ENCODE measurements around the gene CCNE1. TPM values are rescaled to one million over a fixed set of nuclear protein-coding genes. Genes with fewer than 3 reads are reported as not detected.

CCNE1 gene
- polyA plus RNA-seq, 3 donors, result 1.7 TPM; not detected in 2

GRCh38 chr19:29787281-29787680 is 24.5 kb upstream of the CCNE1 start:
- peaks cover 0 to 5% (median 3%) of the 10 kb centered on the region in 7 donors for H3K9me3 Mint-ChIP-seq
- Histone ChIP-seq H4K20me1 (ENCODE audit: insufficient read depth, low read length) (no peaks in the 10 kb centered on the region), H3K36me3 (replicated peaks in 1 of 2; ENCODE audit: control insufficient read depth in 1 of 2, insufficient read depth in 2 of 2, low read length in 2 of 2) (no peaks in the 10 kb centered on the region), H3K4me1 (ENCODE audit: control insufficient read depth in 1 of 2, insufficient read depth in 2 of 2, low read length in 2 of 2) (no peaks in the 10 kb centered on the region), H2AFZ (ENCODE audit: insufficient read depth, low read depth, low read length, poor library complexity, severe bottlenecking) (no peak overlapping the region), H3K9me3 (replicated peaks in 1 of 2; ENCODE audit: control insufficient read depth in 1 of 2, insufficient read depth in 1 of 2, low read length in 2 of 2) (no peaks in the 10 kb centered on the region), H3K79me2 (ENCODE audit: insufficient read depth, low read length) (no peaks in the 10 kb centered on the region), H3K9ac (ENCODE audit: insufficient read depth, low read length, poor library complexity, severe bottlenecking) (no peak overlapping the region), H3K27ac (ENCODE audit: low read depth in 1 of 2, low read length in 2 of 2) (no peak overlapping the region), H3K4me3 (replicated peaks in 1 of 3; ENCODE audit: low read depth in 2 of 3, low read length in 3 of 3) (no peak overlapping the region), H3K27me3 (ENCODE audit: control insufficient read depth in 2 of 2, insufficient read depth in 2 of 2, low read length in 2 of 2) (no peaks in the 10 kb centered on the region), H3K4me2 (replicated peaks; ENCODE audit: extremely low read depth, low read length, poor library complexity, severe bottlenecking) (no peak overlapping the region)
- TF ChIP-seq CTCF (IDR thresholded peaks at IDR 0.05), result no peak
- no CpG with 5 or more reads among the region's 4 CpGs for WGBS (ENCODE audit: insufficient coverage)
- H3K36me3 Mint-ChIP-seq, result no peaks in the 10 kb centered on the region
- intact Hi-C loops (cut with micrococcal nuclease), result no loop called here
- peaks cover 4% of the 10 kb centered on the region for H3K4me1 Mint-ChIP-seq
- DNase-seq, result no peak
- H3K27me3 Mint-ChIP-seq (ENCODE audit: low read depth in 3 of 3), result peaks cover 0 to 2% (median 0%) of the 10 kb centered on the region in 3 donors
- no peak overlapping the region for H3K4me3 Mint-ChIP-seq
- no peak overlapping the region for H3K27ac Mint-ChIP-seq

- Mint-ChIP-seq H3K36me3 (no peaks in the 10 kb centered on the region), H3K27me3 (ENCODE audit: low read depth in 3 of 3) (peaks cover 1 to 3% (median 2%) of the 10 kb centered on the region in 3 donors), H3K9me3 (peaks cover 0 to 7% (median 3%) of the 10 kb centered on the region in 7 donors), H3K4me1 (peaks cover 4% of the 10 kb centered on the region), H3K4me3 (no peak overlapping the region), H3K27ac (no peak overlapping the region)
- intact Hi-C loops (cut with micrococcal nuclease), result no loop called here
- H3K4me3 ChIP-seq (replicated peaks in 1 of 3; ENCODE audit: low read depth in 2 of 3, low read length in 3 of 3), result no peak overlapping the region
- no peaks in the 10 kb centered on the region for H3K36me3 ChIP-seq (replicated peaks in 1 of 2; ENCODE audit: control insufficient read depth in 1 of 2, insufficient read depth in 2 of 2, low read length in 2 of 2)
- no peak for DNase-seq
- no peak overlapping the region for H3K27ac ChIP-seq (ENCODE audit: low read depth in 1 of 2, low read length in 2 of 2)
- H3K4me2 ChIP-seq (replicated peaks; ENCODE audit: extremely low read depth, low read length, poor library complexity, severe bottlenecking), result no peak overlapping the region
- no peaks in the 10 kb centered on the region for H3K9me3 ChIP-seq (replicated peaks in 1 of 2; ENCODE audit: control insufficient read depth in 1 of 2, insufficient read depth in 1 of 2, low read length in 2 of 2)
- H3K9ac ChIP-seq (ENCODE audit: insufficient read depth, low read length, poor library complexity, severe bottlenecking), result no peak overlapping the region
- no peaks in the 10 kb centered on the region for H4K20me1 ChIP-seq (ENCODE audit: insufficient read depth, low read length)
- no peaks in the 10 kb centered on the region for H3K27me3 ChIP-seq (ENCODE audit: control insufficient read depth in 2 of 2, insufficient read depth in 2 of 2, low read length in 2 of 2)
- H2AFZ ChIP-seq (ENCODE audit: insufficient read depth, low read depth, low read length, poor library complexity, severe bottlenecking), result no peak overlapping the region
- TF ChIP-seq CTCF (IDR thresholded peaks at IDR 0.05), result no peak
- H3K79me2 ChIP-seq (ENCODE audit: insufficient read depth, low read length), result no peaks in the 10 kb centered on the region
- no peaks in the 10 kb centered on the region for H3K4me1 ChIP-seq (ENCODE audit: control insufficient read depth in 1 of 2, insufficient read depth in 2 of 2, low read length in 2 of 2)
- no CpG with 5 or more reads among the region's 3 CpGs for whole genome bisulfite sequencing (ENCODE audit: insufficient coverage)
These were observed 22.8 kb upstream of the CCNE1 start for GRCh38 chr19:29789007-29789406.
